Lung (tissue), 16 donors: ENCODE results near the gene PODN. TPM values are rescaled to one million over a fixed set of nuclear protein-coding genes. Genes with fewer than 3 reads are reported as not detected.

ENCODE experiments used
- ATAC-seq: fragments of 200-7000 bp; cut with Tn5 transposase; one replicate; pipeline ENCODE4 v1.9.1; 2020; ENCODE audit warnings: moderate number of reproducible peaks; ENCODE audit not compliant: insufficient read depth, low FRiP score
- DNase-seq, 3 donors: peaks; one replicate each; pipeline ENCODE4 v3.0.0-alpha.2; 2013 to 2017
- H3K27ac ChIP-seq, 2 donors: one replicate each; pipeline ENCODE4 v1.5.1; 2013; ENCODE audit warnings: mild to moderate bottlenecking in 2 of 2, moderate library complexity in 2 of 2, control low read depth in 1 of 2, inconsistent platforms in 1 of 2, low read depth in 1 of 2, low read length in 1 of 2
- H3K27me3 ChIP-seq, 3 donors: one replicate each; pipeline ENCODE4 v1.5.1; 2013; ENCODE audit warnings: low read length in 2 of 3; ENCODE audit not compliant: control insufficient read depth in 3 of 3, insufficient read depth in 3 of 3
- H3K36me3 ChIP-seq, 4 donors: one replicate each; pipeline ENCODE4 v1.5.1; 2013; ENCODE audit warnings: low read length in 4 of 4, mild to moderate bottlenecking in 1 of 4, moderate library complexity in 1 of 4; ENCODE audit not compliant: control insufficient read depth in 4 of 4, insufficient read depth in 4 of 4
- H3K4me1 ChIP-seq, 5 donors: one replicate each; pipeline ENCODE4 v1.5.1; 2013; ENCODE audit warnings: low read length in 5 of 5, mild to moderate bottlenecking in 2 of 5, moderate library complexity in 1 of 5; ENCODE audit not compliant: control insufficient read depth in 5 of 5, insufficient read depth in 5 of 5
- H3K4me3 ChIP-seq: one replicate; pipeline ENCODE4 v1.5.1; 2013; ENCODE audit warnings: mild to moderate bottlenecking, control low read depth, moderate library complexity
- H3K9ac ChIP-seq, 2 donors: one replicate each; pipeline ENCODE4 v1.5.1; 2013; ENCODE audit warnings: low read length in 2 of 2, control low read depth in 1 of 2; ENCODE audit not compliant: insufficient read depth in 1 of 2
- H3K9me3 ChIP-seq, 4 donors: one replicate each; pipeline ENCODE4 v1.5.1; 2013; ENCODE audit warnings: low read length in 3 of 4, mild to moderate bottlenecking in 1 of 4, moderate library complexity in 1 of 4; ENCODE audit not compliant: control insufficient read depth in 4 of 4, insufficient read depth in 3 of 4
- WGBS, 2 donors: extraction: QIAGEN DNeasy Blood & Tissue Kit; methylation state at CpG; one replicate each; pipeline ENCODE4 v1.1.7; 2013; 5-methylcytosine and 5-hydroxymethylcytosine counted together
- long read RNA-seq, 5 donors: transcript quantifications; one replicate each; lab custom pipeline, GENCODE V29; 2026
- polyA plus RNA-seq, 2 donors: library from polyadenylated mRNA; stranded (reverse); fragments of 200-250 nt; gene quantifications; one replicate each; pipeline ENCODE4 v1.2.1, GENCODE V29; 2013
- total RNA-seq, 2 donors: library from RNA; depleted of rRNA in 1 of 2; stranded (reverse); fragments of >200 nt in 1 of 2; gene quantifications; one replicate each; pipeline ENCODE4 v1.2.1, GENCODE V29; 2014 to 2021
- TF ChIP-seq, protein P1 (sequence below): IDR thresholded peaks from 2 replicates; pipeline ENCODE4 v1.5.1; 2012; ENCODE audit warnings: mild to moderate bottlenecking; ENCODE audit errors: control extremely low read depth, extremely low read depth
- donor health status: control.
- donor health status: control.
- donor health status: Bipolar disorder and iron deficiency.
- donor health status: healthy.
- donor health status: DM: yes; HTN: yes; CAD: no.

The PODN gene, protein sequence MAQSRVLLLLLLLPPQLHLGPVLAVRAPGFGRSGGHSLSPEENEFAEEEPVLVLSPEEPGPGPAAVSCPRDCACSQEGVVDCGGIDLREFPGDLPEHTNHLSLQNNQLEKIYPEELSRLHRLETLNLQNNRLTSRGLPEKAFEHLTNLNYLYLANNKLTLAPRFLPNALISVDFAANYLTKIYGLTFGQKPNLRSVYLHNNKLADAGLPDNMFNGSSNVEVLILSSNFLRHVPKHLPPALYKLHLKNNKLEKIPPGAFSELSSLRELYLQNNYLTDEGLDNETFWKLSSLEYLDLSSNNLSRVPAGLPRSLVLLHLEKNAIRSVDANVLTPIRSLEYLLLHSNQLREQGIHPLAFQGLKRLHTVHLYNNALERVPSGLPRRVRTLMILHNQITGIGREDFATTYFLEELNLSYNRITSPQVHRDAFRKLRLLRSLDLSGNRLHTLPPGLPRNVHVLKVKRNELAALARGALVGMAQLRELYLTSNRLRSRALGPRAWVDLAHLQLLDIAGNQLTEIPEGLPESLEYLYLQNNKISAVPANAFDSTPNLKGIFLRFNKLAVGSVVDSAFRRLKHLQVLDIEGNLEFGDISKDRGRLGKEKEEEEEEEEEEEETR
- total RNA-seq (10 to 100 TPM; 12.9 to 40.9 TPM), polyA plus RNA-seq (10 to 100 TPM; 16.4 to 27.0 TPM)
- long read RNA-seq, donor 1, result 0 reads
- long read RNA-seq, donor 2, result 0 reads
- long read RNA-seq, donor 3, result 0 reads
- long read RNA-seq, donor 4, result 0 reads
- long read RNA-seq, donor 5, partial matches to known transcripts, result 0 of 1 reads
- long read RNA-seq, donor 5, other reads (novel, unspliced or antisense), result 0 of 1 reads

DNA sequence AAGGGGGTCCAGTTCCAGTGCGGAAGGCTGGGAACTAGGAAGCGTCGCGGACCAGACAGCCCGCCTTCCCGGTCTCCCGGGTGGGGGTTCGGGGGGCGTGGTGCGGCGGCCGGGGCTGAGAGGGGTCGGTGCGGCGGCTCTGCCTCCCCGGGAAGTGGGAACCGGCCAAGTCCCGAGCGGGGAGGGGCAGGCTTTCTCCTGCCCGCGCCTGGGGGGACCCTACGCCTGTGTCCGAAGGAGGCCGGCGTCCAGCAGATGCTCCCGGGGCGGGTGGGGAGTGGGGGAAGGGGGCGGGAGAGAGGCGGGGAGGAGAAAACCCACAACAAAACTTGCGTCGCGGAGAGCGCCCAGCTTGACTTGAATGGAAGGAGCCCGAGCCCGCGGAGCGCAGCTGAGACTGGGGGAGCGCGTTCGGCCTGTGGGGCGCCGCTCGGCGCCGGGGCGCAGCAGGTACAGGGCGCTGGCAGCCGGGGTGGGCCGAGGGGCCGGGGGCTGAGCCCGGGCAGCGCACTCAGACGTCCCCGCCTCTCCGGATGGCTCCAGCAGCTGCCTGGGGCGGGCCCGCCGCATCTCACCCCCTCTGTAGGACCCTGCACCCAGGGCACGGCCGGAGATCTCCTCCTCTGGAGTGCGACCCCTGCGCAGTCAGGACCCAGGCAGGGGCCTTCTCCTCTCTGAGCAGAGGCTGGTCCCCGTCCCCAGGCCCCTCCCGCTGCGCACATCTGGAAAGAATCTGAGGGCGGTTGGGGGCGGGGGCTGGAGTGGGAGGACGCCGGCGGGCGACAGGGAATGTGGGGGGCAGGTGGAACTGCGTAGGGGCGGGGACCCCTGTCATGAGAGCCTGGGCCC is at the start of gene PODN:
Gene PODN, plus strand, starts transcription at position 355 of the 849 bp plus-strand sequence. CDS start 7,643 bp downstream, outside the sequence.
- H3K27me3 ChIP-seq, result peaks cover 0 to 15% (median 0%) of the 10 kb centered on the region in 3 donors
- ATAC-seq, result no peak

DNA sequence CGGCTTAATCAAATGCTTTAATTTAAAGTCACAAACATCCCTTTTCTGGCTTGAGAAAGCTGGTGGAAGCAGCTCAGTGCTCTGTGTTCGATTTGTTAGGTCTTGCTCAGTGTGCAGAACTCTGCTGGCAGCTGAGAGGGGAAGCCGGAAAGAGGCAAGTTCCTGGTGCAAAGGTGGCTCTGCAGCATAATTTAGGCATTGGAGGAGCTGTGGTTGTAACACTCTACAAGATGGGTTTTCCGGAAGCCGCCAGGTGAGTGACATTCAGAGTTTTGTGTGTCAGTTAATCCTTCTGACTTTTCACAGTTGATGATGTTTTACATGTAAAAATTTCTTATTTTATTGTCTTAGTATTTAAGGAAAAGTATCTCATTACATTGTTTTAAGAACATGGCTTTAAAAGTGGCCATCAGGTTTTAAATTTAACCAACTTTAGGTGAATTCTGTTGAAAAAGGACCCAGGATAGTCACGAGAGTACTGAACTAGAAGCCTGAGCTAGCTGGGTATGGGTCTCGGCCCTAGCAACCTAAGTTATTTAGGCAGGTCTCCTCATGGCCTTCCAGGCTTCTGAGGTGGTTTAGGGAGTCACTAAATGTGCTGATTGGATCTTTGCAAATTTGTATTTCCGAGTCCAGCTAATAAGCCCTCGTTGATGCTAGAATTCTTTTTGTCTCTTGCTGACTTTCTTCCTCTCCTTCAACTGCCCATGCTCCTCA is 47.1 kb upstream of the PODN start:
- Histone ChIP-seq H3K9me3 (no peaks in the 10 kb centered on the region), H3K27me3 (no peaks in the 10 kb centered on the region), H3K36me3 (peaks cover 0 to 2% (median 0%) of the 10 kb centered on the region in 4 donors), H3K4me1 (peaks cover 0 to 14% (median 5%) of the 10 kb centered on the region in 5 donors), H3K4me3 (peak overlapping the region; percentile 81), H3K9ac (peak overlapping the region in 1 of 2 donors; percentile 26), H3K27ac (peak overlapping the region in 1 of 2 donors; percentile 70)
- TF ChIP-seq, protein P1, sequence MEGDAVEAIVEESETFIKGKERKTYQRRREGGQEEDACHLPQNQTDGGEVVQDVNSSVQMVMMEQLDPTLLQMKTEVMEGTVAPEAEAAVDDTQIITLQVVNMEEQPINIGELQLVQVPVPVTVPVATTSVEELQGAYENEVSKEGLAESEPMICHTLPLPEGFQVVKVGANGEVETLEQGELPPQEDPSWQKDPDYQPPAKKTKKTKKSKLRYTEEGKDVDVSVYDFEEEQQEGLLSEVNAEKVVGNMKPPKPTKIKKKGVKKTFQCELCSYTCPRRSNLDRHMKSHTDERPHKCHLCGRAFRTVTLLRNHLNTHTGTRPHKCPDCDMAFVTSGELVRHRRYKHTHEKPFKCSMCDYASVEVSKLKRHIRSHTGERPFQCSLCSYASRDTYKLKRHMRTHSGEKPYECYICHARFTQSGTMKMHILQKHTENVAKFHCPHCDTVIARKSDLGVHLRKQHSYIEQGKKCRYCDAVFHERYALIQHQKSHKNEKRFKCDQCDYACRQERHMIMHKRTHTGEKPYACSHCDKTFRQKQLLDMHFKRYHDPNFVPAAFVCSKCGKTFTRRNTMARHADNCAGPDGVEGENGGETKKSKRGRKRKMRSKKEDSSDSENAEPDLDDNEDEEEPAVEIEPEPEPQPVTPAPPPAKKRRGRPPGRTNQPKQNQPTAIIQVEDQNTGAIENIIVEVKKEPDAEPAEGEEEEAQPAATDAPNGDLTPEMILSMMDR, result no peak
- DNase-seq (peak; percentile 82 to 95 (median 89)), ATAC-seq (peak; percentile 93)
- WGBS, 2 donors, result 1 to 3% methylated on average over 9 of the region's 9 CpGs

More for the DNA sequence above, at the start of gene PODN:
- DNase-seq, result peak; percentile 58 to 70 (median 70)
- H3K9ac ChIP-seq, result no peak within 1 kb of the TSS
- peak within 1 kb of the TSS; percentile 29 for H3K4me3 ChIP-seq
- TF ChIP-seq, protein P1, result no peak
- peaks cover 0 to 46% (median 10%) of the 10 kb centered on the region in 5 donors for H3K4me1 ChIP-seq
- no peaks in the 10 kb centered on the region for H3K36me3 ChIP-seq
- 1% methylated on average over 46 to 73 of the region's 73 CpGs for WGBS, 2 donors
- H3K9me3 ChIP-seq, result no peaks in the 10 kb centered on the region
- H3K27ac ChIP-seq, result peak within 1 kb of the TSS in 1 of 2 donors; percentile 46

DNA sequence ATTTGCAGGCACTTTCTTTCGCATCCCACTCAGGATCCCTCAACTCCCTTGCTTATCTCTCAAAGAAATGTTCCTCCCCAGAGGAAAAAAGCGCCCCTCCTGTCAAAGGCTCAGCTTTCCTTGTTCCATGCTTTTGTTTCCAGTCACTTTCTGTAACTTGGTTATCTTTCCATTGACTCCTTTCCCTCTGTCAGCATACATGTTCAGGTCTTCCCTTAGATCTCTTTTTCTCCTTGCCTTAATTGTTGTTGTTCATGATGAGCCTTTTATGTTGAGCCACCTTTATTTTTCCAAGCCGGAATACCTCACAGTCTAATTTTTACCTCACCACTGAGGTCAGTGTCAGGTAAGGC is 46.5 kb upstream of the PODN start:
- DNase-seq (no peak), ATAC-seq (no peak)
- Histone ChIP-seq H3K27ac (peak overlapping the region in 1 of 2 donors; percentile 70), H3K27me3 (no peaks in the 10 kb centered on the region), H3K4me3 (peak overlapping the region; percentile 81), H3K9ac (peak overlapping the region in 1 of 2 donors; percentile 26), H3K9me3 (no peaks in the 10 kb centered on the region), H3K36me3 (peaks cover 0 to 2% (median 0%) of the 10 kb centered on the region in 4 donors), H3K4me1 (peaks cover 0 to 14% (median 5%) of the 10 kb centered on the region in 5 donors)
- 34 to 38% methylated on average over 3 of the region's 3 CpGs for WGBS, 2 donors
- TF ChIP-seq, protein P1, result no peak
